H1 (cell line): ENCODE data around the gene IGBP1. TPM values are rescaled to one million over a fixed set of nuclear protein-coding genes. Genes with fewer than 3 reads are reported as not detected.

Source experiments
- CTCF ChIA-PET: fragments of 300-600 bp; sonication (Branson Sonifier 250); formaldehyde crosslinking; loops from one replicate; lab custom pipeline; 2021; ENCODE audit not compliant: partially characterized antibody; lab: Charles Lee
- POLR2A ChIA-PET: fragments of 300-600 bp; sonication (Branson Sonifier 250); formaldehyde crosslinking; loops from one replicate; lab custom pipeline; 2021; ENCODE audit warnings: inconsistent platforms; ENCODE audit not compliant: partially characterized antibody; lab: Charles Lee
- DNase-seq, 2 experiments: peaks; one replicate each; pipeline versions ENCODE4 v3.0.0 to v3.0.0-alpha.2; 2010 to 2022; ENCODE audit warnings: low spot score in 2 of 2, low read depth in 1 of 2, mixed read lengths in 1 of 2
- FAIRE-seq: peaks from 2 replicates; lab custom pipeline; 2011; peaks lifted over from hg19 to GRCh38; lab: Jason Lieb, UNC
- H2AFZ ChIP-seq: 2 replicates; pipeline ENCODE4 v1.8.1; 2012; ENCODE audit warnings: low read length, inconsistent platforms
- H2AK5ac ChIP-seq: 2 replicates; pipeline ENCODE4 v1.6.1; 2013; ENCODE audit warnings: low read depth, low read length
- H2BK120ac ChIP-seq: replicated peaks from 2 replicates; pipeline ENCODE3; 2013; ENCODE audit warnings: low read depth, low read length, inconsistent platforms
- H2BK12ac ChIP-seq: 2 replicates; pipeline ENCODE4 v1.6.1; 2013; ENCODE audit warnings: low read depth, low read length
- H2BK15ac ChIP-seq: 2 replicates; pipeline ENCODE4 v1.6.1; 2013; ENCODE audit warnings: low read length
- H2BK20ac ChIP-seq: 2 replicates; pipeline ENCODE4 v1.6.1; 2013; ENCODE audit warnings: low read length
- H2BK5ac ChIP-seq: 2 replicates; pipeline ENCODE4 v1.6.1; 2013; ENCODE audit warnings: low read depth, low read length
- H3K14ac ChIP-seq: 2 replicates; pipeline ENCODE4 v1.6.1; 2013; ENCODE audit warnings: inconsistent platforms; ENCODE audit not compliant: insufficient read length
- H3K18ac ChIP-seq: 2 replicates; pipeline ENCODE4 v1.6.1; 2013; ENCODE audit warnings: low read length; ENCODE audit errors: extremely low read depth
- H3K23ac ChIP-seq: 2 replicates; pipeline ENCODE4 v1.6.1; 2013; ENCODE audit warnings: inconsistent platforms; ENCODE audit not compliant: insufficient read length
- H3K23me2 ChIP-seq: 2 replicates; pipeline ENCODE4 v1.6.1; 2013; ENCODE audit warnings: low read depth, low read length
- H3K27ac ChIP-seq: 2 replicates; pipeline ENCODE4 v1.6.1; 2011; ENCODE audit warnings: low read depth, low read length, inconsistent platforms
- H3K27me3 ChIP-seq, 4 experiments: replicated peaks in 1 of 4; 1 replicate in 1 of 4; 2 replicates in 3 of 4; pipeline versions ENCODE4 v1.6.1 to v1.8.1; 2011 to 2013; ENCODE audit warnings: low read length in 3 of 4, mild to moderate bottlenecking in 3 of 4, inconsistent platforms in 2 of 4, mixed read lengths in 2 of 4, moderate library complexity in 1 of 4; ENCODE audit not compliant: control insufficient read depth in 3 of 4, insufficient read depth in 3 of 4; ENCODE audit errors: extremely low read depth in 1 of 4
- H3K36me3 ChIP-seq, 4 experiments: 2 replicates each; pipeline versions ENCODE4 v1.6.1 to v1.8.1; 2011 to 2013; ENCODE audit warnings: mild to moderate bottlenecking in 4 of 4, low read length in 3 of 4, moderate library complexity in 2 of 4, control low read depth in 1 of 4, inconsistent platforms in 1 of 4; ENCODE audit not compliant: insufficient read depth in 4 of 4, control insufficient read depth in 2 of 4
- H3K4ac ChIP-seq: replicated peaks from 2 replicates; pipeline ENCODE3; 2013; ENCODE audit warnings: low read length, low read depth, mixed read lengths, inconsistent platforms; ENCODE audit not compliant: insufficient read length
- H3K4me1 ChIP-seq, 4 experiments: replicated peaks in 1 of 4; 1 replicate in 1 of 4; 2 replicates in 3 of 4; pipeline versions ENCODE4 v1.6.1 to v1.8.1; 2011 to 2013; ENCODE audit warnings: low read length in 3 of 4, inconsistent platforms in 2 of 4, mixed read lengths in 1 of 4; ENCODE audit not compliant: insufficient read depth in 4 of 4, control insufficient read depth in 3 of 4
- H3K4me2 ChIP-seq, 2 experiments: 2 replicates each; pipeline versions ENCODE4 v1.6.1 to v1.8.1; 2011 to 2013; ENCODE audit warnings: low read depth in 2 of 2, low read length in 2 of 2, control low read depth in 1 of 2, inconsistent platforms in 1 of 2, mild to moderate bottlenecking in 1 of 2; ENCODE audit not compliant: insufficient read depth in 1 of 2
- H3K4me3 ChIP-seq, 4 experiments: fragments of 200-600, 300-600 bp in 1 of 4; sonication (generic), shearing (Covaris generic), sonication (Bioruptor Twin) in 1 of 4; 2 replicates each; pipeline versions ENCODE4 v1.5.1 to v1.8.1; 2011 to 2016; ENCODE audit warnings: low read length in 4 of 4, low read depth in 3 of 4, control low read depth in 2 of 4, inconsistent platforms in 2 of 4, mild to moderate bottlenecking in 2 of 4, mixed read lengths in 1 of 4, moderate library complexity in 1 of 4; ENCODE audit not compliant: insufficient read depth in 2 of 4; ENCODE audit errors: extremely low read depth in 1 of 4
- H3K56ac ChIP-seq: replicated peaks from 2 replicates; pipeline ENCODE3; 2013; ENCODE audit warnings: low read depth, mild to moderate bottlenecking, mixed read lengths, low read length, inconsistent platforms; ENCODE audit not compliant: insufficient read length
- H3K79me1 ChIP-seq: 2 replicates; pipeline ENCODE4 v1.6.1; 2013; ENCODE audit warnings: low read depth, low read length, control low read depth
- H3K79me2 ChIP-seq, 2 experiments: 2 replicates each; pipeline versions ENCODE4 v1.6.1 to v1.8.1; 2012 to 2013; ENCODE audit warnings: low read length in 2 of 2, mild to moderate bottlenecking in 2 of 2, inconsistent platforms in 1 of 2; ENCODE audit not compliant: insufficient read depth in 2 of 2, control insufficient read depth in 1 of 2
- H3K9ac ChIP-seq, 4 experiments: replicated peaks in 1 of 4; 1 replicate in 1 of 4; 2 replicates in 3 of 4; pipeline versions ENCODE4 v1.6.1 to v1.8.1; 2011 to 2013; ENCODE audit warnings: low read depth in 3 of 4, low read length in 3 of 4, control low read depth in 2 of 4, mild to moderate bottlenecking in 2 of 4, moderate library complexity in 2 of 4, inconsistent platforms in 1 of 4; ENCODE audit errors: extremely low read depth in 1 of 4
- H3K9me3 ChIP-seq, 2 experiments: 2 replicates each; pipeline versions ENCODE4 v1.6.1 to v1.8.1; 2012 to 2013; ENCODE audit warnings: mild to moderate bottlenecking in 2 of 2, moderate library complexity in 2 of 2, control low read depth in 1 of 2, inconsistent platforms in 1 of 2, low read depth in 1 of 2, low read length in 1 of 2, mixed read lengths in 1 of 2; ENCODE audit not compliant: insufficient read depth in 2 of 2
- H4K20me1 ChIP-seq, 2 experiments: replicated peaks in 1 of 2; 2 replicates each; pipeline versions ENCODE3 to v1.8.1; 2011 to 2013; ENCODE audit warnings: inconsistent platforms in 2 of 2, low read length in 2 of 2, mild to moderate bottlenecking in 1 of 2; ENCODE audit not compliant: insufficient read depth in 2 of 2, control insufficient read depth in 1 of 2
- H4K5ac ChIP-seq: 2 replicates; pipeline ENCODE4 v1.6.1; 2013; ENCODE audit warnings: low read length, low read depth, mixed read lengths, inconsistent platforms; ENCODE audit not compliant: insufficient read length
- H4K8ac ChIP-seq: 2 replicates; pipeline ENCODE4 v1.8.0; 2013; ENCODE audit warnings: mild to moderate bottlenecking, moderate library complexity, low read length, inconsistent platforms; ENCODE audit not compliant: insufficient read depth; ENCODE audit errors: extremely low read depth
- H4K91ac ChIP-seq: replicated peaks from 2 replicates; pipeline ENCODE3; 2013; ENCODE audit warnings: low read length, mixed read lengths, inconsistent platforms; ENCODE audit not compliant: insufficient read length
- BACH1 ChIP-seq: IDR thresholded peaks from 2 replicates; pipeline ENCODE4 v1.6.1; 2012; ENCODE audit warnings: low read length, improper control_type of control experiment
- BCL11A ChIP-seq, 2 experiments: IDR thresholded peaks; one replicate each; pipeline ENCODE4 v1.6.1; 2011; ENCODE audit warnings: low read depth in 2 of 2, low read length in 2 of 2, mild to moderate bottlenecking in 2 of 2
- CEBPB ChIP-seq: IDR thresholded peaks from 2 replicates; pipeline ENCODE4 v1.6.1; 2012; ENCODE audit warnings: low read depth, low read length
- CHD1 ChIP-seq: IDR thresholded peaks from 2 replicates; pipeline ENCODE4 v1.6.1; 2012; ENCODE audit warnings: low read depth, low read length, improper control_type of control experiment
- FOSL1 ChIP-seq: IDR thresholded peaks from 2 replicates; pipeline ENCODE4 v1.6.1; 2011; ENCODE audit warnings: mild to moderate bottlenecking, low read depth, low read length, moderate library complexity; ENCODE audit not compliant: insufficient read depth
- GABPA ChIP-seq: IDR thresholded peaks from 2 replicates; pipeline ENCODE4 v1.6.1; 2011; ENCODE audit warnings: mild to moderate bottlenecking, low read length, moderate library complexity, borderline replicate concordance; ENCODE audit not compliant: insufficient read depth
- GTF2F1 ChIP-seq: IDR thresholded peaks from 2 replicates; pipeline ENCODE4 v1.6.1; 2012; ENCODE audit warnings: low read depth, low read length, improper control_type of control experiment, borderline replicate concordance
- JUN ChIP-seq: IDR thresholded peaks from 2 replicates; pipeline ENCODE4 v1.6.1; 2011; ENCODE audit warnings: low read depth, mild to moderate bottlenecking, improper control_type of control experiment, low read length
- JUND ChIP-seq: IDR thresholded peaks from 2 replicates; pipeline ENCODE4 v1.6.1; 2011; ENCODE audit warnings: mild to moderate bottlenecking, improper control_type of control experiment, low read length
- KDM5A ChIP-seq: fragments of 200-600 bp; IDR thresholded peaks from 2 replicates; pipeline ENCODE4 v1.7.1; 2012; ENCODE audit warnings: mild to moderate bottlenecking, low read length, inconsistent platforms, mixed read lengths
- RBBP5 ChIP-seq: IDR thresholded peaks from 2 replicates; pipeline ENCODE4 v1.7.1; 2012; ENCODE audit warnings: low read depth, mild to moderate bottlenecking, inconsistent platforms, low read length, moderate library complexity, borderline replicate concordance
- RXRA ChIP-seq: IDR thresholded peaks from 2 replicates; pipeline ENCODE4 v1.6.1; 2011; ENCODE audit warnings: low read depth, mild to moderate bottlenecking, low read length, moderate library complexity; ENCODE audit not compliant: insufficient read depth
- SIN3A ChIP-seq, 2 experiments: IDR thresholded peaks in 1 of 2; conservative IDR thresholded peaks in 1 of 2; 2 replicates each; pipeline ENCODE4 v1.6.1; 2011 to 2012; ENCODE audit warnings: low read length in 2 of 2, improper control_type of control experiment in 1 of 2, low read depth in 1 of 2, mild to moderate bottlenecking in 1 of 2
- SIRT6 ChIP-seq: IDR thresholded peaks from one replicate; pipeline ENCODE4 v1.7.1; 2012; ENCODE audit warnings: low read length, inconsistent platforms
- SP1 ChIP-seq: IDR thresholded peaks from 2 replicates; pipeline ENCODE4 v1.6.1; 2011; ENCODE audit warnings: low read depth, low read length
- WGBS, 2 experiments: shearing (Covaris generic) in 1 of 2; methylation state at CpG; one replicate each; pipeline versions ENCODE4 v1.1.6 to v1.1.7; 2013 to 2015; ENCODE audit warnings: low lambda C conversion rate in 2 of 2, mixed read lengths in 2 of 2, inconsistent platforms in 1 of 2, low coverage in 1 of 2, missing lambda C conversion rate in 1 of 2; ENCODE audit not compliant: insufficient replicate concordance in 2 of 2, insufficient coverage in 1 of 2, insufficient read length in 1 of 2; ENCODE audit errors: extremely low coverage in 1 of 2, missing lambda C conversion rate in 1 of 2; 5-methylcytosine and 5-hydroxymethylcytosine counted together
- polyA plus RNA-seq, 7 experiments: library from polyadenylated mRNA; depleted of rRNA in 3 of 7; stranded (reverse) in 5 of 7; unstranded in 2 of 7; fragments of >200 nt in 5 of 7; fragments of 200-250 nt in 2 of 7; gene quantifications; 1 replicate in 5 of 7; 2 replicates in 1 of 7; 4 replicates in 1 of 7; pipeline versions ENCODE4 v1.2.1 to v1.2.3, GENCODE V29; 2011 to 2013; ENCODE audit warnings: missing spikeins in 2 of 7, mixed read lengths in 2 of 7
- total RNA-seq: library from RNA; stranded (reverse); fragmentation: NEBNext Ultra II Directional; extraction: Animal tissue kit (Norgen Biotek cat#: 25700); gene quantifications from 2 replicates; pipeline ENCODE4 v1.2.1, GENCODE V29; 2021

The IGBP1 gene
- total and polyA plus RNA-seq, 2 of the 8 experiments (the other 6 are each of a cell fraction or from before 2014, with no cell fraction given) = 41.3 to 45.4 TPM

GRCh38 chrX:70129816-70130215 lies 3.4 kb upstream of the IGBP1 start:
- Histone ChIP-seq H2BK12ac (no peak overlapping the region), H2AK5ac (no peak overlapping the region), H3K4me2 (peak overlapping the region; percentile 17 to 48; a peak in 2 of 4 replicates), H3K79me2 (peaks cover 0 to 10% of the 10 kb centered on the region in 2 experiments; a peak in 2 of 4 replicates), H3K4ac (no peak overlapping the region), H3K27ac (no peak overlapping the region), H3K4me3 (no peak overlapping the region), H3K27me3 (no peaks in the 10 kb centered on the region), H2BK5ac (peak overlapping the region; percentile 52; the same call in 1 of the 2 replicates), H2BK120ac (no peak overlapping the region), H3K36me3 (no peaks in the 10 kb centered on the region; a peak in 1 of 8 replicates), H3K23ac (no peak overlapping the region), H3K79me1 (no peaks in the 10 kb centered on the region), H4K20me1 (no peaks in the 10 kb centered on the region), H2BK20ac (peak overlapping the region; percentile 61; the same call in 1 of the 2 replicates), H3K56ac (no peak overlapping the region), H3K9me3 (no peaks in the 10 kb centered on the region), H3K23me2 (peaks cover 4% of the 10 kb centered on the region; the same call in 1 of the 2 replicates), H3K4me1 (peaks cover 0 to 16% (median 5%) of the 10 kb centered on the region in 4 experiments; a peak in 5 of 7 replicates), H4K91ac (no peak overlapping the region), H3K9ac (no peak overlapping the region), H4K5ac (no peak overlapping the region), H3K14ac (no peak overlapping the region), H2BK15ac (no peak overlapping the region), H4K8ac (no peak overlapping the region), H2AFZ (no peak overlapping the region), H3K18ac (no peak overlapping the region)
- 57% methylated on average over 1 of the region's 1 CpG; no CpG with 5 or more reads in 1 of the 2 experiments for WGBS, 2 experiments
- ChIA-PET CTCF (interaction anchor here (0.7 to 2.1 kb wide), 4 partner anchors 47 to 591 kb away, joined by 3 to 10 read pairs (median 4); no protein-coding TSS in a partner anchor), POLR2A (no interaction called here)
- no peak for FAIRE-seq
- DNase-seq = no peak
- TF ChIP-seq GABPA = no peak
- no peak for TF ChIP-seq CEBPB
- TF ChIP-seq GTF2F1 = no peak
- no peak for TF ChIP-seq FOSL1
- TF ChIP-seq BCL11A (IDR thresholded peaks at IDR 0.05; ENCODE audit: low read depth in 2 of 2, low read length in 2 of 2) = no peak
- TF ChIP-seq JUN = no peak
- TF ChIP-seq SP1 = no peak
- no peak for TF ChIP-seq BACH1
- no peak for TF ChIP-seq SIN3A (conservative IDR thresholded peaks at IDR 0.05 in 1 of 2, IDR thresholded peaks at IDR 0.05 in 1 of 2; ENCODE audit: low read depth in 1 of 2, low read length in 2 of 2)
- no peak for TF ChIP-seq KDM5A
- TF ChIP-seq JUND = no peak
- TF ChIP-seq CHD1 = no peak
- no peak for TF ChIP-seq RBBP5
- no peak for TF ChIP-seq SIRT6
- no peak for TF ChIP-seq RXRA
